Measurements from ENCODE around the gene ULK3.

GRCh38 chr15:74856537-74856936 is 13.6 kb upstream of the ULK3 start:
- TF ChIP-seq CTCF (IDR thresholded peaks at IDR 0.05 in 2 of 3, conservative IDR thresholded peaks at IDR 0.05 in 1 of 3; ENCODE audit: borderline replicate concordance in 1 of 3, insufficient read depth in 1 of 3, low read depth in 2 of 3, low read length in 2 of 3): no peak
- no peak for TF ChIP-seq REST (IDR thresholded peaks at IDR 0.05; ENCODE audit: low read depth)
- no peak for TF ChIP-seq ZNF274 (IDR thresholded peaks at IDR 0.05; ENCODE audit: low read depth, low read length)
